ENCODE measurements around the gene HES6.
A peak's percentile ranks its signal among the peaks of the same experiment; 100 is the strongest.

The HES6 gene

DNA sequence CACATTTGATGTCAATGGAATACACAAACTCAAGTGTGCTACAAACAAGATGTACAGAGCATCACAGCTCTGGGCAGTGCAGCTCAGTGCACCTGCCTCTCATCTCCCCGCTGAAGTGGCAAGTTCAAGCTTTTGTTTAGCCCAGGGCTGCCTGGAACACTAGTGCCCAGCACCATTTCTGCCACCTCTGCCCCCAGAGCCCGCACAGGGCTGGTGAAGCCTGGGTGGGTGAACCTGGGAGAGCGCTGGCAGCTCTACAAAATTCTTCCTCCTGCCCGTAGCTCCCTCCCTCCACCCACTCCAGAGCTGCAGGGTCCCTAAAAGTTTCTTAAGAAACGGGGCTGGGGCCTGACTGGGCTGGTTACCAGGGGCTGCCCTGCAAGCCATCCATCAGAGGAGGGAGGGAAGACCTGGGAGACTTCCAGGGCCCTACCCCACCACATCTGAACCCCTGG lies 1.5 kb downstream of the HES6 start:
- no peaks in the 10 kb centered on the region for H3K36me3 Mint-ChIP-seq (ENCODE audit: low read depth)
- H3K27me3 Mint-ChIP-seq, result peaks cover 47% of the 10 kb centered on the region
- no peaks in the 10 kb centered on the region for H3K9me3 Mint-ChIP-seq
- DNase-seq, result no peak
- peaks cover 12% of the 10 kb centered on the region for H3K4me1 Mint-ChIP-seq (ENCODE audit: low read depth)
- H3K4me3 Mint-ChIP-seq, result peak overlapping the region; percentile 35
- H3K27ac Mint-ChIP-seq, result no peak overlapping the region

DNA sequence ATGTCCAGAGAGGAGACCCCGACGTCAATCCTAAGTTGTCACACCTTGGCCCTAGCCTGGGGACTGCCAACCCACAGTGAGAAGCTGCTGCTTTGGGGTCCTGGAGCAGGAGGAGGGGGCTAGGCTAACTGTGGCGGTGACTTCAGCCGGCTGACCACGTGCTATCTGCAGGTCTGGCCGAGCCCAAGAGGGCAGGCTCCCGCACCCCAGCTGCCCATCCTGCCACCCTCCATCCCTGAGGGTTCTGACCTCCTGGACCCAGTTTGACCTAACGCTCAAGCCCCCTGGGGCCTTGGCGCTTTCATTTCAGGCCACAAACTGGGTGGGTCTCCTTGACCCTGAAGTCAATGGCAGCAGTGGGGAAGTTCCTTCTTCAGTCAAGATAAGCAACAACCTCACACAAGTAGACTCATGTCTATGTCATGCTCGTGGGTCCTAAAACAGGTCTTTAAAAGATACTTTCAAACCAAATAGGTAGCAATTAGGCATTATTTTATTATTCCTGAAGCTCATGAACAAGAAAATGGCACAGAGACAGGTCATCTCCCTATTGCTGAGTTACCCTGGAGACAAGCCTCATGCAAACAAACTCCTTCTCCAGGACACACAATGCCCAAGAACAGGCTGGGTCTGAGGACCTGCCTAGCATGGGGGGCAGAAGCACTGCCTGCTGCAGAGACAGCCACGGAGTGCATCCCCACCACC lies 2.3 kb downstream of the HES6 start:
- Mint-ChIP-seq H3K4me3 (no peak overlapping the region), H3K9me3 (no peaks in the 10 kb centered on the region), H3K27me3 (peaks cover 48% of the 10 kb centered on the region), H3K36me3 (ENCODE audit: low read depth) (no peaks in the 10 kb centered on the region), H3K4me1 (ENCODE audit: low read depth) (peaks cover 12% of the 10 kb centered on the region), H3K27ac (no peak overlapping the region)
- DNase-seq, result no peak

DNA sequence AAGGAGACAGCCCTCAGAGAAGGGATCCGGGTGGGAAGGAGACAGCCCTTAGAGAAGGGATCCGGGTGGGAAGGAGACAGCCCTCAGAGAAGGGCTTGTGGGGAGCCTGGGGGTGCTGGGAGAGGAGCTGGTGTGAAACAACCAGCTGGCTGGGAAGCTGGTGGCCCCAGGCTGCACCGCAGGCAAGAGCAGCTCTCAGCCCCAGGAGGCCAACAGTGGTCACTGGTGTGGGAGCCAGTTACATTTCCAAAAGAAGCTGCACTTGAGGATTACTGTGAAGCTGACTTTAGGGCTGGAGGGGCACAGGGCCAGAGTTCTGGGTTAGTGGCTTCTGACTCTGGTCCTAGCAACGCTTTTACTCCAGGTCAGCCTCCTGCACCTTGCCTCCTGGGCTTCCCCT lies 3.3 kb downstream of the HES6 start:
- H3K27ac Mint-ChIP-seq, result no peak overlapping the region
- peaks cover 17% of the 10 kb centered on the region for H3K4me1 Mint-ChIP-seq (ENCODE audit: low read depth)
- DNase-seq, result no peak
- no peaks in the 10 kb centered on the region for H3K9me3 Mint-ChIP-seq
- no peaks in the 10 kb centered on the region for H3K36me3 Mint-ChIP-seq (ENCODE audit: low read depth)
- H3K27me3 Mint-ChIP-seq, result peaks cover 48% of the 10 kb centered on the region
- no peak overlapping the region for H3K4me3 Mint-ChIP-seq

DNA sequence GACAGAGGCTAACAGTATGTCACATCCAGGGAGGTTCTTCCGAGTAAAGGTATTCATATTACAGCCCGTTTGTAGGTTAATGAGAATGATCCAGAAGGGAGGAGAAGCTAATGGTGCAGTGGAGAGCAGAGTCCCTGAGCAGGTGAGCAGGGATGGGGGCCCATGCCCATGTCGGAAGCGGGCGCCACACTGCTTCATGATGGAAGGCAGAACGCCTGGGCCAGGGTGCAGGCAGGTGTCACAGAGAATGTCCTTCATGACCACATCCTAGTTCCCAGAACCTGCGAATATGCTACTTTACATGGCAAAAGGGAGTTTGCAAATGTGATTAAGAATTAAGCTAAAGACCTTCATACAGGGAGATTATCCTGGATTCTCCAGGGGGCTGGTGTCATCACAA lies 4.0 kb downstream of the HES6 start:
- no peak overlapping the region for H3K27ac Mint-ChIP-seq
- H3K9me3 Mint-ChIP-seq, result no peaks in the 10 kb centered on the region
- no peak overlapping the region for H3K4me3 Mint-ChIP-seq
- H3K36me3 Mint-ChIP-seq (ENCODE audit: low read depth), result no peaks in the 10 kb centered on the region
- DNase-seq, result no peak
- peaks cover 24% of the 10 kb centered on the region for H3K4me1 Mint-ChIP-seq (ENCODE audit: low read depth)
- peaks cover 46% of the 10 kb centered on the region for H3K27me3 Mint-ChIP-seq

DNA sequence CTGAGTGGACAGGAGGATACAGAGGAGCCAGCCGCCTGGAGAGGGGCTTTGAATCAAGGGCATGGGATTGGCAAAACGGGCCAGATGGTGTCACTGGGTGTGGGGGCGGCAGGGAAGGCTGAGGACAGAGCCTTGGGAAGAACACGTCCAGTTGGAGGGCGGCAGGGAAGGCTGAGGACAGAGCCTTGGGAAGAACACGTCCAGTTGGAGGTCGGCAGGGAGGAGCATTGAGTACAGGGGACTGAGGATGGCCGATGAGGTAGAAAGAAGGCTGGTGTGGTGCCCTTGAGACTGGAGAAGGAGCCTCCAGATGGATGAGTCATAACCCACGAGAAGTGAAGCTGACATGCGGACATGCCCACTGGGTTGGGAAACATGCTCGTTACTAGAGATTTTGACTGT lies 4.5 kb downstream of the HES6 start:
- Mint-ChIP-seq H3K27ac (no peak overlapping the region), H3K4me3 (no peak overlapping the region), H3K9me3 (no peaks in the 10 kb centered on the region), H3K4me1 (ENCODE audit: low read depth) (peaks cover 28% of the 10 kb centered on the region), H3K27me3 (peaks cover 49% of the 10 kb centered on the region), H3K36me3 (ENCODE audit: low read depth) (no peaks in the 10 kb centered on the region)
- DNase-seq, result no peak

DNA sequence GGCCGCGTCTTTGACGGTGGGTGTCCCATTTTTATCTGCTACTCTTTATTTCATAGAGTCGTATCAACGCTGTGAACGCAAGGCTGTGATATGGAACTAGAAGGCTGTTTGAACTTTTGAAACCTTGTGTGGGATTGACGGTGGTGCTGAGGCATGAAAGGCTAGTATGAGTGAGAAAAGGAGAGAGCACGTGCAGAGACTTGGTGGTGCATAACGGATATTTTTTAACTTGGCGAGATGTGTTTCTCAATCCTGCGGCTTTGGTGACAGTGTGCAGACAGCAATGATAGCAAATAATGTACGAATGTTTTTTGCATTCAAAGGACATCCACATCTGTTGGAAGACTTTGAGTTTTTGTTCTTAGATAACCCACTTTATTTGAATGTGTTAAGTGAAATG lies 6.2 kb downstream of the HES6 start:
- H3K9me3 Mint-ChIP-seq, result no peaks in the 10 kb centered on the region
- DNase-seq, result no peak
- peaks cover 27% of the 10 kb centered on the region for H3K4me1 Mint-ChIP-seq (ENCODE audit: low read depth)
- H3K27ac Mint-ChIP-seq, result no peak overlapping the region
- no peak overlapping the region for H3K4me3 Mint-ChIP-seq
- H3K27me3 Mint-ChIP-seq, result peaks cover 46% of the 10 kb centered on the region
- no peaks in the 10 kb centered on the region for H3K36me3 Mint-ChIP-seq (ENCODE audit: low read depth)

DNA sequence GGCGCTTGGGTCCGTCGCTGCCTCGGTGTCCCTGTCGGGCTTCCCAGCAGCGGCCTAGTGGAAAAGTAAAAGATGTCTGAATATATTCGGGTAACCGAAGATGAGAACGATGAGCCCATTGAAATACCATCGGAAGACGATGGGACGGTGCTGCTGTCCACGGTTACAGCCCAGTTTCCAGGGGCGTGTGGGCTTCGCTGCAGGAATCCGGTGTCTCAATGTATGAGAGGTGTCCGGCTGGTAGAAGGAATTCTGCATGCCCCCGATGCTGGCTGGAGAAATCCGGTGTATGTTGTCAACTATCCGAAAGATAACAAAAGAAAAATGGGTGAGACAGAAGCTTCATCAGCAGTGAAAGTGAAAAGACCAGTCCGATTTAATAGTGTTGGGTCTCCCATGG lies 8.0 kb downstream of the HES6 start:
- Mint-ChIP-seq H3K4me1 (ENCODE audit: low read depth) (peaks cover 24% of the 10 kb centered on the region), H3K36me3 (ENCODE audit: low read depth) (no peaks in the 10 kb centered on the region), H3K9me3 (no peaks in the 10 kb centered on the region), H3K27ac (peak overlapping the region; percentile 62), H3K27me3 (peaks cover 29% of the 10 kb centered on the region), H3K4me3 (peak overlapping the region; percentile 77)
- no peak for DNase-seq

DNA sequence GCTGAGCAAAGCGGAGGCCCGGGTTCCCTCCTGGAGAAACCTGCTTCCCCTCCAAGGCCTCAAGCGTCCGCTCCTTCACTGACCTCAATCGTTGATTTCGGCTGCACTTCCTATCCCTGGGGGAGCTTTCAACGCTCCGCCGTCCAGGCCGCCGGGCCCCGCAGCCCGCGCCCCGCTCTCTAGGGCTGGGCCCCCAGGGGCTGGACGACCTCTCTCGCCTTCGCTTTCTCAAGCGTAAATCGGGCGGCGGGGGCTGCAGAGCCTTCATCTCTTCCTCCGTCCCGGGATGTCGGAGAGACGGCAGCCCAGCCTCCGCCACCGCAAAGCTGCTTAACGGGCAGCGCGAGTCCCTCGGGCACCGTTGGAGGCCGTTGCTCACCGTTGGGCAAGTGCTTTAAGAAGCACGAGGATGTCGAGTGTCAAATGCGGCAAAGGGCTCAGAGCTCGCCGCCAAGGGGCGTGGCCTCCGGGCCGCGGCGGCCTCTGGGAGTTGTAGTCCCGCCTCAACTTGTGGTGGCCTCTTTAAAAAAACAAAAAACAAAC lies 8.5 kb downstream of the HES6 start:
- Mint-ChIP-seq H3K4me3 (peak overlapping the region; percentile 77), H3K36me3 (ENCODE audit: low read depth) (no peaks in the 10 kb centered on the region), H3K9me3 (no peaks in the 10 kb centered on the region), H3K27ac (peak overlapping the region; percentile 62), H3K4me1 (ENCODE audit: low read depth) (peaks cover 24% of the 10 kb centered on the region), H3K27me3 (peaks cover 25% of the 10 kb centered on the region)
- peak; percentile 86 for DNase-seq

DNA sequence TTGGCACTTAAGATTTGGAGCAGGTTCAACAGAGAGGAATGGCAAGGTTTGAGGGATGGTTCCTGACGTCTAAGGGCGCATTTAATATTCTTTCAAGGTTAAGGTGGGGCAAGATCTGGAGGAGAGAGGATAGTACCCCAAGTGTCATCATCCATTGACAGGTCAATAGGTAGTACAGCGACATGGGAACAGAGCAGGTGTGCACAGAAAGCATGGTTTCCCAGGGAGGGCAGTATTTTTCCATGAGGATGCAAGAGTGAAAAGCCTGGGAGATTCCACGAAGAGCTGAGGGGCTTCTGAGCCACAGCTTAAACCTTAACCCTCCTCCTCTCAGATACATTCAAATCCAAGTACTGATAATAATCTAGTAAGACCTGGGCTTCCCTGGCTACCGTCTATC lies 9.1 kb downstream of the HES6 start:
- peak overlapping the region; percentile 77 for H3K4me3 Mint-ChIP-seq
- H3K4me1 Mint-ChIP-seq (ENCODE audit: low read depth), result peaks cover 24% of the 10 kb centered on the region
- H3K27ac Mint-ChIP-seq, result no peak overlapping the region

DNA sequence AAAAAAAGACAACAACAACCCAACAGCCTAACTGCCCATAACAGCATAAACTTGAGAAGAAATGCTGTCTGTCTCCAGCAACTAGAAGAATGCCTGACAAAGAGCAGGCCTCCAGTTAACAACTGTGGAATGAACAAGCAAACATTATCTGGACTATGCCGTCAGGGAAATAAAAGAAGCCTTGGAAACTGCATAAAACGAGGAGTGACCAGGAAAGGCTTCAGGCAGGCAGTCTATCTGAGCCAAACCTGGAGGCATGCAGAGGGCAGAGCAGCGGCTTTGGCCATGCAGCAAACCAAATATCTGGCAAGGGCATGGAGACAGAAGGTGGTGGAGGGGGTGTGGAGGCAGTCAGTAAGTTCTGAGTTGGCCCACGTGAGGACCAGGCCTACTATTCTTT lies 11.1 kb downstream of the HES6 start:
- Mint-ChIP-seq H3K4me3 (no peak overlapping the region), H3K36me3 (ENCODE audit: low read depth) (peaks cover 9% of the 10 kb centered on the region), H3K4me1 (ENCODE audit: low read depth) (peaks cover 19% of the 10 kb centered on the region), H3K27ac (no peak overlapping the region), H3K9me3 (no peaks in the 10 kb centered on the region), H3K27me3 (peaks cover 8% of the 10 kb centered on the region)
- DNase-seq, result no peak

More for the DNA sequence above, 9.1 kb downstream of the HES6 start:
- no peak for DNase-seq
- peaks cover 19% of the 10 kb centered on the region for H3K27me3 Mint-ChIP-seq
- H3K36me3 Mint-ChIP-seq (ENCODE audit: low read depth), result peaks cover 1% of the 10 kb centered on the region
- no peaks in the 10 kb centered on the region for H3K9me3 Mint-ChIP-seq

DNA sequence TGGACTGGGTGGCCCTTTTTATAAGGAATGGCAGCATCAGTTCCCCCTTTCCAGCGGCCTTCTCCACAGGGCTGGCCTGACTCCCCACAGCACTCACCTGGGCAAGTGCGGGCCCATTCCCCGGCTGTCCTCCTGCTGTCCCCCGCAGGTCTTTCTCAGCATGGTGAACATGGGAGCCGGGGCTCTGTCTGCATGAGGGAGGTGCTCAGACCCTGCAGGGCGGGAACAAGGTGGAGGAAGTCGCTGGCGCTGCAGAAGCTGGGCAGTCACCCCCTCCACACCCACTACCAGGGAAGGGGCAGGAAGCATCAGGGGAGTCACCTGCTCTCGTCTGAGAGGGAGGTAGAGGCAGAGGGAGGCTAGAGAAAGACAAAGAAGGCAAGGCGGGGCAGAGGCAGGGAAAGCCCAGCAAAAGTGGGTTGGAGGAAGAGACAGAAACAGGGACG lies 12.2 kb downstream of the HES6 start:
- Mint-ChIP-seq H3K27ac (no peak overlapping the region), H3K27me3 (peaks cover 3% of the 10 kb centered on the region), H3K36me3 (ENCODE audit: low read depth) (peaks cover 9% of the 10 kb centered on the region), H3K4me3 (no peak overlapping the region), H3K9me3 (no peaks in the 10 kb centered on the region), H3K4me1 (ENCODE audit: low read depth) (peaks cover 17% of the 10 kb centered on the region)
- no peak for DNase-seq

DNA sequence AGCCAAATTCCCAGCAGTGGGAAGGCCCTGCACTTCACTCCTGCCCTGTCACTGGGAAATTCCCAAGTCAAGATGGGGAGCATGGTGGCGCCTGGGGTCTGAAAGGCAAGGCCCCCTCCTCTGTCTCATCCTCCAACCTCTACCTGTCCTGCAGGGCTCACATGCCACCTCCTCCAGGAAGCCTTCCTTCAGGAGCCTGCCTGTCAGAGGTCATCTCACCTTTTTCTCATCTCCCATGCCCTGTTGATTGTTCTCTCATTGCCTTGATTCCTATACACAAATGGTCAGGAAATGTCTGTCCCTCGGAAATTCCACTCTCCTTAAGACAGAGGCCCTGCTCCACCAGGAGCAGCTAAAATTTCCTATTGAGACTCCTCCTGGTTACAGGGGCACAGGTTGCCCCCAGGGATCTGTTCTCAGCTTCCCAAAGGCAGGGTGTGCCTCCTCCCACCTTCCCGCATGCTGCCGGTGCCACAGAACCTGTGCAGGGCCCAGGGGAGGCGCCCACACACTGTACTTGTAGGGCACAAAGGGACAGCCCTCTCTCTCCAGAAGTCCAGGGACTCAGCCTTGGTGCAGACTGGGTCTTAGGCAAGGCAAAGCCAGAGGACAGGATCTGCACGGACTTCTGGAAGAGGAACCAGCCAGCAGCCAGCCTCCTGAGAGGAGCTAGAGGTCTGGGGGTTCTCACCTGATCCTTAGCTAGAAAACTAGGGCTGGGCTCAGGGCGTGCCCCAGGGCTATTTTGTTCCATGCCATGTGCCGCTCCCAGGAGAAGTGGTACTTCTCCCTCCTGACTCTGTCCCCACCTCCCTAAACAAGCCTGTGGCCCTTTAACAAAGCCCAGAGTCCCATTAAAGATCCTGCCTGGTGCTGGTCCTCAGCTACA lies 12.9 kb downstream of the HES6 start:
- Mint-ChIP-seq H3K36me3 (ENCODE audit: low read depth) (peaks cover 9% of the 10 kb centered on the region), H3K9me3 (no peaks in the 10 kb centered on the region), H3K27ac (no peak overlapping the region), H3K27me3 (peaks cover 3% of the 10 kb centered on the region), H3K4me3 (no peak overlapping the region), H3K4me1 (ENCODE audit: low read depth) (peaks cover 16% of the 10 kb centered on the region)
- DNase-seq, result no peak

DNA sequence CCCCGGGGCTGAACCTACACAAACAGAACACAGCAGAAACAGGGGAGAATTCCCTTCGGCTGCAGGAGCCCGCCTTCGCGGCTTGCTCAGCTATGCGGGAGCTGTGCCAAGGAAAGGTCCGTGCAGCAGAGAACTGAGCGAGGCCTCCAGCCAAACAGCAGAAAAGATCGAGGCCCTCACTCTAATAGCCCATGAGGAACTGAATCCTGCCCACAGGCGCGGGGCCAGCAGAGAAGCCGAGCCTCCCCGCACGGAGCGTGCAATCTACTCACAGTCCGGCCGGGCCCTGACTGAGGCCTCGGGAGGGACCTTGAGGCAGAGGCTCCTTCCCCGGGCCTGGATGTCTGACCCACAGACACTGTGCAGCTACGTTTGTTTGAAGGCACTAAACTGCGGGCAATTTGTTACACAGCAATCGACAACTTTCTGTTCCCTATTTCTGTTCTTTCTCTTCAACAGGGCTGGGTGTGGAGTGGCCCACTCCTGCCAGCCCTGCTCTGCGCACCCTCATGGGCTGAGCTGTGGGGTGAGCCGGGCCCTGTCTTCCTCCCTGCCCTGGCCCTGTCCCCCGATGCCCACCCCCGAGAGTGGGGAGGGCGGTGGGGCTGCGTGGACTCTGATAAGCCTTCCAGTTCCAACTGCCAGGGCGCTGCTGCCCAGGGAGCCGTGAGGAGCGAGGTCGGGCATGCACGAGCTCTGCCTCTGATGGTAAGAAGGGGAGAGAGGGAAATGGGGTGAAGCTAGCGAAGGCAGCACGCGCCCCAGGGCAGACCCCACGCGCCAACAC lies 13.7 kb downstream of the HES6 start:
- DNase-seq, result no peak
- Mint-ChIP-seq H3K4me1 (ENCODE audit: low read depth) (peaks cover 8% of the 10 kb centered on the region), H3K9me3 (no peaks in the 10 kb centered on the region), H3K4me3 (no peak overlapping the region), H3K27ac (no peak overlapping the region), H3K36me3 (ENCODE audit: low read depth) (peaks cover 9% of the 10 kb centered on the region), H3K27me3 (peaks cover 3% of the 10 kb centered on the region)

DNA sequence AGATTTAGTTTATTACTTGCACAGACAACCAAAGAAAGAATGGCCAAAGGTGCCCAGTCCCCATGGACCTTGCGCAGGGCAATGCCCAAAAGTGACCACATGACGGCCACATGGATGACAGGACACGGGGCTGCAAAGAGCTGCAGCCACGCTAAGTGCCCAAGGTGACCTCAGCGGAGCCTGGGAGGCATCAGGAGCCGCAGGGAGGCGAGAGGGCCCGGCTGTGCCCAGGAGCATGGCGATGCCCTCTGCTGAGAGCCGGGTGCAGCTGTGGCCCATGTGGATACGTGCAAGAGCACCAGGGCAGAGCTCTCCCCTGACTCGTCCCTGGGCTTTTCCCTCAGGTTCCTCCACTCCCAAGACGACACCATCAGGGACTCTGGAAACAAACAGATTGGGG lies 14.7 kb downstream of the HES6 start:
- no peak for DNase-seq
- H3K9me3 Mint-ChIP-seq, result no peaks in the 10 kb centered on the region
- no peak overlapping the region for H3K4me3 Mint-ChIP-seq

More for the DNA sequence above, 14.7 kb downstream of the HES6 start:
- Mint-ChIP-seq H3K27ac (no peak overlapping the region), H3K36me3 (ENCODE audit: low read depth) (peaks cover 9% of the 10 kb centered on the region), H3K4me1 (ENCODE audit: low read depth) (no peaks in the 10 kb centered on the region), H3K27me3 (no peaks in the 10 kb centered on the region)
